AG10803 (cell line): ENCODE measurements around the gene PALM2AKAP2.
A peak's percentile ranks its signal among the peaks of the same experiment; 100 is the strongest.

Source experiments
- DNase-seq: peaks from one replicate; pipeline ENCODE4 v3.0.0; 2010; ENCODE audit warnings: low read depth
- H3K4me3 ChIP-seq: 2 replicates; pipeline ENCODE4 v1.5.1; 2011; ENCODE audit warnings: mild to moderate bottlenecking, low read length, control low read depth
- CTCF ChIP-seq: conservative IDR thresholded peaks from 2 replicates; pipeline ENCODE4 v1.5.1; 2011; ENCODE audit warnings: mild to moderate bottlenecking, low read length, control low read depth, inconsistent platforms

Gene PALM2AKAP2

GRCh38 chr9:109781541-109782197 lies 1.7 kb downstream of the PALM2AKAP2 start:
- H3K4me3 ChIP-seq = peak overlapping the region; percentile 84
- peak; percentile 42 for DNase-seq
- no peak for TF ChIP-seq CTCF

- no peak for TF ChIP-seq CTCF
- no peak overlapping the region for H3K4me3 ChIP-seq
- DNase-seq = peak; percentile 49
Measured at GRCh38 chr9:109787735-109788134, 7.7 kb downstream of the PALM2AKAP2 start.

- no peak overlapping the region for H3K4me3 ChIP-seq
- TF ChIP-seq CTCF = no peak
- DNase-seq = no peak
Measured at GRCh38 chr9:109789556-109789955, 9.6 kb downstream of the PALM2AKAP2 start.

- H3K4me3 ChIP-seq = no peak overlapping the region
- no peak for TF ChIP-seq CTCF
- DNase-seq = no peak
Measured at GRCh38 chr9:109789971-109790370, 10.0 kb downstream of the PALM2AKAP2 start.

- no peak for DNase-seq
- no peak for TF ChIP-seq CTCF
- no peak overlapping the region for H3K4me3 ChIP-seq
Measured at GRCh38 chr9:109791003-109791677, 11.1 kb downstream of the PALM2AKAP2 start.

DNA sequence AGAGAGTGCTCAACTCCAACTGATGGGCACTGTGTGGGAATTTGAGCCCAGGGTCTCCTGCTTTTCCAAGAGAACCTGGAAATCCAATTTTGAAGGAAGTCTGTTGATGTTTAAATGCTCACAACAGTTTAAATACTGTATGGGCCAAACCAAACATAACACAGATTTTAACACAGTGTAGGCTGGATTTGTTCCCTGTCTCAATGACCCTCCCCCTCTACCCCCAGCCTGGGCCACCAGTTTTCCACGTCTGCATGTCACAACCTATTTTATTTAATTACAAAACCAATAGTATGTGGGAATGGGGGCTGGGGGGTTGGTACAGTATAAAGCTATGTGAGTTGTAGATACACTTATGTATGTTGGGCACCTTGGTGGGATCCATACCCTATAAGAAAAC lies 11.7 kb downstream of the PALM2AKAP2 start:
- TF ChIP-seq CTCF = no peak
- DNase-seq = no peak
- no peak overlapping the region for H3K4me3 ChIP-seq

DNA sequence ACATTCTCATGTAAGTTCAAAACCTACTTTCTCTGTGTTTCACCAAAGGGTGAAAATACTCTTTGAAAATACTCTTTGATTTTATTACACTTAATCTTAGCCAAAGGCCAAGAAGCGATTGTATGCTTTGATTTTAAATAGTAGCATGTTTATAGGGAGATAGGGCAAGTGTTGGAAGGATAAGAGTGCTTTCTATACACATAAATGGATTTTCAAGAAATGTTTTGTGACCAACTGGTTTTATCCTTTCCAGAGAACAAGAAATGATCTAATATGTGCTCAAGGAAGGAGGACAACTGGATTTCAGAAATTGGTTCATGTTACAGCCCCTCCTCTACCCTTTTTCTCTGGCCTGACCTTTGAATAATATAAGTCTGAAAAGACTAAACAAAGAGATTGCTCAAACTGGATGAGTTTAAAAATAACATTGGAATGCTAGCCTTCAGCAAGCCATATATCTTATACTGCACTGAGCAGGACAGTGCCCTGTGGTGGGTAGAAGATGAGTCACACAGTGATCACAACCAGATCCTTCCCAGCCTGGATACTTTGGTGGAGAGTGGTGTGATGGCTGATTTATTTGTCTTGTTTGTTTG lies 13.1 kb downstream of the PALM2AKAP2 start:
- peak; percentile 95 for DNase-seq
- TF ChIP-seq CTCF = no peak

More for the DNA sequence above, 13.1 kb downstream of the PALM2AKAP2 start:
- no peak overlapping the region for H3K4me3 ChIP-seq
